ENCODE measurements around the gene CABP1.

CABP1 gene

GRCh38 chr12:120618954-120619615 lies 21.3 kb upstream of the CABP1 start:
- no peaks in the 10 kb centered on the region for H3K36me3 ChIP-seq (replicated peaks)

GRCh38 chr12:120620624-120621023 lies 19.8 kb upstream of the CABP1 start:
- Histone ChIP-seq H3K27me3 (replicated peaks) (no peaks in the 10 kb centered on the region), H3K4me3 (ENCODE audit: low read depth, low read length) (no peak overlapping the region), H3K27ac (no peak overlapping the region), H3K36me3 (replicated peaks) (no peaks in the 10 kb centered on the region)
- TF ChIP-seq, protein P1, sequence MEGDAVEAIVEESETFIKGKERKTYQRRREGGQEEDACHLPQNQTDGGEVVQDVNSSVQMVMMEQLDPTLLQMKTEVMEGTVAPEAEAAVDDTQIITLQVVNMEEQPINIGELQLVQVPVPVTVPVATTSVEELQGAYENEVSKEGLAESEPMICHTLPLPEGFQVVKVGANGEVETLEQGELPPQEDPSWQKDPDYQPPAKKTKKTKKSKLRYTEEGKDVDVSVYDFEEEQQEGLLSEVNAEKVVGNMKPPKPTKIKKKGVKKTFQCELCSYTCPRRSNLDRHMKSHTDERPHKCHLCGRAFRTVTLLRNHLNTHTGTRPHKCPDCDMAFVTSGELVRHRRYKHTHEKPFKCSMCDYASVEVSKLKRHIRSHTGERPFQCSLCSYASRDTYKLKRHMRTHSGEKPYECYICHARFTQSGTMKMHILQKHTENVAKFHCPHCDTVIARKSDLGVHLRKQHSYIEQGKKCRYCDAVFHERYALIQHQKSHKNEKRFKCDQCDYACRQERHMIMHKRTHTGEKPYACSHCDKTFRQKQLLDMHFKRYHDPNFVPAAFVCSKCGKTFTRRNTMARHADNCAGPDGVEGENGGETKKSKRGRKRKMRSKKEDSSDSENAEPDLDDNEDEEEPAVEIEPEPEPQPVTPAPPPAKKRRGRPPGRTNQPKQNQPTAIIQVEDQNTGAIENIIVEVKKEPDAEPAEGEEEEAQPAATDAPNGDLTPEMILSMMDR (IDR thresholded peaks at IDR 0.05; ENCODE audit: low read depth, low read length, missing control alignments) = no peak
- in situ Hi-C loops (cut with HindIII; ENCODE audit: low pct_ligation_motif_present, low sequenced_read_pairs) = no loop called here
- no peak for DNase-seq

More at GRCh38 chr12:120618954-120619615, 21.3 kb upstream of the CABP1 start:
- in situ Hi-C loops (cut with HindIII; ENCODE audit: low pct_ligation_motif_present, low sequenced_read_pairs) = no loop called here
- Histone ChIP-seq H3K27ac (no peak overlapping the region), H3K27me3 (replicated peaks) (no peaks in the 10 kb centered on the region), H3K4me3 (ENCODE audit: low read depth, low read length) (no peak overlapping the region)
- DNase-seq = no peak
- TF ChIP-seq, protein P1 (IDR thresholded peaks at IDR 0.05; ENCODE audit: low read depth, low read length, missing control alignments) = no peak

- H3K36me3 ChIP-seq (replicated peaks) = no peaks in the 10 kb centered on the region
- TF ChIP-seq, protein P1 (IDR thresholded peaks at IDR 0.05; ENCODE audit: low read depth, low read length, missing control alignments) = peak; percentile 21
- H3K27ac ChIP-seq = no peak overlapping the region
- H3K4me3 ChIP-seq (ENCODE audit: low read depth, low read length) = no peak overlapping the region
- no peaks in the 10 kb centered on the region for H3K27me3 ChIP-seq (replicated peaks)
- DNase-seq = no peak
- in situ Hi-C loops (cut with HindIII; ENCODE audit: low pct_ligation_motif_present, low sequenced_read_pairs) = no loop called here
These were observed 14.6 kb upstream of the CABP1 start for GRCh38 chr12:120625557-120626419.

DNA sequence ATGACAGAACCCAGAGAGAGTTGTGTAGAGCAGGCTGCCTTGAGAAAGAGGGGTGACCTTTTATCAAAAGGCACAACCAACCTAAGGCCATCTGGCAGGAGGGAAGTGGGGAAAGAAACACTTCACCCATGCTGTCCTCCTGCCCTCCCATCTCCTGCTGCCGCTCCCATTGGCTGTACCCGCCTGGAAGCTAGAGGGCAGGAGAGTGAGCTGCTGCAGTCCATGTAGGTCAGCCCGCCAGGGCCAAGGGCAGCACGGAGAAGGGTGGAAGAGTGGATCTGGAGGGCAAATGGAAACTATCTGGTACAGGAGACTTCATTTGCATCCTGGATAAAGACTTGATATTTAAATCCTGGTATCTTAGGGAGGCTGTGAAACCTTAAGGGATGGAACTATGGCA lies 11.5 kb upstream of the CABP1 start:
- TF ChIP-seq, protein P1 (IDR thresholded peaks at IDR 0.05; ENCODE audit: low read depth, low read length, missing control alignments) = peak; percentile 28
- Histone ChIP-seq H3K36me3 (replicated peaks) (no peaks in the 10 kb centered on the region), H3K4me3 (ENCODE audit: low read depth, low read length) (no peak overlapping the region), H3K27me3 (replicated peaks) (no peaks in the 10 kb centered on the region), H3K27ac (no peak overlapping the region)
- in situ Hi-C loops (cut with HindIII; ENCODE audit: low pct_ligation_motif_present, low sequenced_read_pairs) = no loop called here
- DNase-seq = no peak

- no peak for DNase-seq
- TF ChIP-seq, protein P1 (IDR thresholded peaks at IDR 0.05; ENCODE audit: low read depth, low read length, missing control alignments) = no peak
- in situ Hi-C loops (cut with HindIII; ENCODE audit: low pct_ligation_motif_present, low sequenced_read_pairs) = no loop called here
- no peaks in the 10 kb centered on the region for H3K27me3 ChIP-seq (replicated peaks)
- no peaks in the 10 kb centered on the region for H3K36me3 ChIP-seq (replicated peaks)
- no peak overlapping the region for H3K27ac ChIP-seq
- H3K4me3 ChIP-seq (ENCODE audit: low read depth, low read length) = no peak overlapping the region
These were observed 10.1 kb upstream of the CABP1 start for GRCh38 chr12:120630104-120630892.

Data from brain microvascular endothelial cell (primary cell).